PC-3 (cell line): ENCODE results near the gene CLDN22. TPM values are rescaled to one million over a fixed set of nuclear protein-coding genes. Genes with fewer than 3 reads are reported as not detected.

Experiments used
- ATAC-seq: fragments of 200-7000 bp; cut with Tn5 transposase; 2 replicates; pipeline ENCODE4 v1.9.1; 2020; ENCODE audit warnings: mild to moderate bottlenecking, moderate library complexity
- BruUV-seq: library from RNA; stranded (reverse); fragments of 400-500 nt; replicated peaks from 2 replicates; lab custom pipeline; 2021; lab: Mats Ljungman, UMichigan
- CTCF ChIA-PET: fragments of 300-600 bp; sonication (Branson Sonifier 250); formaldehyde crosslinking; loops from one replicate; lab custom pipeline; 2022; ENCODE audit warnings: antibody characterized with exemption; lab: Charles Lee
- POLR2A ChIA-PET: fragments of 300-600 bp; sonication (Branson Sonifier 250); formaldehyde crosslinking; loops from one replicate; lab custom pipeline; 2022; ENCODE audit warnings: antibody characterized with exemption; ENCODE audit not compliant: unreplicated experiment; lab: Charles Lee
- DNase-seq: peaks from one replicate; pipeline ENCODE4 v3.0.0-alpha.2; 2015
- H2AFZ ChIP-seq: fragments of 300-600 bp; sonication (generic); 2 replicates; pipeline ENCODE4 v1.6.0; 2016; ENCODE audit warnings: antibody characterized with exemption, low read length
- H3F3A ChIP-seq: fragments of 300-600 bp; sonication (generic); one replicate; pipeline ENCODE4 v1.6.0; 2017; ENCODE audit warnings: antibody characterized with exemption, low read length, control low read depth, mild to moderate bottlenecking; ENCODE audit not compliant: unreplicated experiment
- H3K27ac ChIP-seq: fragments of 300-600 bp; sonication (generic); 2 replicates; pipeline ENCODE4 v1.5.1; 2016; ENCODE audit warnings: mild to moderate bottlenecking, low read length
- H3K27me3 ChIP-seq: fragments of 300-600 bp; sonication (generic); 2 replicates; pipeline ENCODE4 v1.6.1; 2016; ENCODE audit warnings: low read length, mixed read lengths
- H3K36me3 ChIP-seq: fragments of 300-600 bp; sonication (generic); 2 replicates; pipeline ENCODE4 v1.6.1; 2016; ENCODE audit warnings: low read depth, mixed run types, low read length, mixed read lengths
- H3K4me1 ChIP-seq: fragments of 300-600 bp; sonication (generic); 2 replicates; pipeline ENCODE4 v1.5.1; 2016; ENCODE audit warnings: low read length; ENCODE audit not compliant: insufficient read depth
- H3K4me2 ChIP-seq: fragments of 300-600 bp; sonication (generic); 2 replicates; pipeline ENCODE4 v1.6.0; 2016; ENCODE audit warnings: low read length
- H3K4me3 ChIP-seq: fragments of 300-600 bp; sonication (generic); 2 replicates; pipeline ENCODE4 v1.5.1; 2016; ENCODE audit warnings: mild to moderate bottlenecking, low read length, mixed read lengths
- H3K79me2 ChIP-seq: fragments of 300-600 bp; sonication (generic); 2 replicates; pipeline ENCODE4 v1.6.1; 2017; ENCODE audit warnings: low read length, mixed read lengths
- H3K9ac ChIP-seq: fragments of 300-600 bp; sonication (generic); 2 replicates; pipeline ENCODE4 v1.6.0; 2016; ENCODE audit warnings: mild to moderate bottlenecking, low read length
- H3K9me2 ChIP-seq: fragments of 300-600 bp; sonication (generic); replicated peaks from 2 replicates; pipeline ENCODE4 v1.6.1; 2016; ENCODE audit warnings: mixed run types, low read length, mixed read lengths
- H3K9me3 ChIP-seq: fragments of 300-600 bp; sonication (generic); 2 replicates; pipeline ENCODE4 v1.6.1; 2016; ENCODE audit warnings: low read length, mixed read lengths
- H4K20me1 ChIP-seq: fragments of 300-600 bp; sonication (generic); 2 replicates; pipeline ENCODE4 v1.6.1; 2016; ENCODE audit warnings: low read length, mixed read lengths
- CTCF ChIP-seq: fragments of 300-600 bp; sonication (generic); conservative IDR thresholded peaks from 2 replicates; pipeline ENCODE4 v1.5.1; 2017; ENCODE audit warnings: antibody characterized with exemption, low read depth, mild to moderate bottlenecking, low read length
- EZH2 ChIP-seq: fragments of 300-600 bp; sonication (generic); IDR thresholded peaks from one replicate; pipeline ENCODE4 v1.6.1; 2017; ENCODE audit warnings: antibody characterized with exemption, mild to moderate bottlenecking, low read length; ENCODE audit not compliant: unreplicated experiment
- EZH2phosphoT487 ChIP-seq: fragments of 300-600 bp; sonication (generic); IDR thresholded peaks from 2 replicates; pipeline ENCODE4 v1.6.1; 2018; ENCODE audit warnings: mild to moderate bottlenecking, antibody characterized with exemption, low read length, borderline replicate concordance
- intact Hi-C: fragments of 100-400 bp; cut with micrococcal nuclease; formaldehyde crosslinking; loops from 2 replicates; pipeline ENCODE4 v1.9.0; 2023
- total RNA-seq: library from RNA; depleted of rRNA; stranded (reverse); fragments of >200 nt; gene quantifications from 2 replicates; pipeline ENCODE4 v1.2.3, GENCODE V29; 2014

The CLDN22 gene
- total RNA-seq, 1 experiment from 2014 or later, result not detected

GRCh38 chr4:183366206-183366835 is 46.2 kb upstream of the CLDN22 start:
- Histone ChIP-seq H3K9ac (no peak overlapping the region), H3K4me3 (no peak overlapping the region), H3K36me3 (no peaks in the 10 kb centered on the region), H3K4me1 (no peaks in the 10 kb centered on the region), H3K4me2 (no peak overlapping the region), H3F3A (no peaks in the 10 kb centered on the region), H2AFZ (no peak overlapping the region), H3K27me3 (no peaks in the 10 kb centered on the region), H3K9me3 (no peaks in the 10 kb centered on the region), H3K27ac (no peak overlapping the region), H3K9me2 (no peaks in the 10 kb centered on the region), H3K79me2 (no peaks in the 10 kb centered on the region), H4K20me1 (no peaks in the 10 kb centered on the region)
- ATAC-seq (no peak), DNase-seq (no peak)
- intact Hi-C loops, result no loop called here
- POLR2A ChIA-PET, result no interaction called here
- no peak for TF ChIP-seq EZH2phosphoT487
- no peak for TF ChIP-seq CTCF
- no peak for TF ChIP-seq EZH2
- CTCF ChIA-PET, result no interaction called here
- no TSS peak for BruUV-seq

- Histone ChIP-seq H4K20me1 (no peaks in the 10 kb centered on the region), H3K79me2 (no peaks in the 10 kb centered on the region), H3K9me3 (no peaks in the 10 kb centered on the region), H3K36me3 (no peaks in the 10 kb centered on the region), H3K27me3 (no peaks in the 10 kb centered on the region), H3F3A (no peaks in the 10 kb centered on the region), H3K9ac (no peak overlapping the region), H2AFZ (no peak overlapping the region), H3K9me2 (no peaks in the 10 kb centered on the region), H3K4me1 (no peaks in the 10 kb centered on the region), H3K4me3 (no peak overlapping the region), H3K27ac (no peak overlapping the region), H3K4me2 (no peak overlapping the region)
- DNase-seq (no peak), ATAC-seq (no peak)
- CTCF ChIA-PET, result no interaction called here
- no peak for TF ChIP-seq EZH2
- no peak for TF ChIP-seq CTCF
- intact Hi-C loops, result no loop called here
- POLR2A ChIA-PET, result no interaction called here
- no TSS peak for BruUV-seq
Observed at GRCh38 chr4:183364025-183364424, 43.9 kb upstream of the CLDN22 start.

- ATAC-seq, result peak; percentile 33; the same call in 1 of the 2 replicates
- intact Hi-C loops, result no loop called here
- H3K79me2 ChIP-seq, result no peaks in the 10 kb centered on the region
- CTCF ChIA-PET, result no interaction called here
- no peaks in the 10 kb centered on the region for H3K27me3 ChIP-seq
- H3K27ac ChIP-seq, result no peak overlapping the region
- TF ChIP-seq EZH2phosphoT487 (no peak), CTCF (peak; percentile 32), EZH2 (no peak)
- no peaks in the 10 kb centered on the region for H3K36me3 ChIP-seq
- POLR2A ChIA-PET, result no interaction called here
- no peaks in the 10 kb centered on the region for H3F3A ChIP-seq
- H3K4me3 ChIP-seq, result no peak overlapping the region
- BruUV-seq, result no TSS peak
- no peaks in the 10 kb centered on the region for H3K4me1 ChIP-seq
- no peak overlapping the region for H3K4me2 ChIP-seq
- no peaks in the 10 kb centered on the region for H3K9me3 ChIP-seq
- no peak overlapping the region for H2AFZ ChIP-seq
- H3K9me2 ChIP-seq, result no peaks in the 10 kb centered on the region
- H3K9ac ChIP-seq, result no peak overlapping the region
- no peaks in the 10 kb centered on the region for H4K20me1 ChIP-seq
- no peak for DNase-seq
Observed at GRCh38 chr4:183362916-183363542, 43.0 kb upstream of the CLDN22 start.
